K562 (cell line): ENCODE results near the gene NELL1. TPM values are rescaled to one million over a fixed set of nuclear protein-coding genes. Genes with fewer than 3 reads are reported as not detected.

ENCODE experiments used
- ATAC-seq: fragments of 200-7000 bp; cut with Tn5 transposase; 3 replicates; pipeline ENCODE4 v1.9.1; 2020; ENCODE audit warnings: moderate library complexity
- BruUV-seq: library from RNA; stranded (reverse); fragments of 400-500 nt; replicated peaks from 2 replicates; lab custom pipeline; 2021; lab: Mats Ljungman, UMichigan
- CTCF ChIA-PET: fragments of 300-600 bp; formaldehyde crosslinking; extraction: SDS; loops from one replicate; lab custom pipeline; 2021; ENCODE audit warnings: low intra/inter-chr PET ratio; lab: Yijun Ruan, JAX
- POLR2A ChIA-PET: fragments of 300-600, 350-650 bp; sonication (Branson Sonifier 250); formaldehyde crosslinking; extraction: SDS; loops from one replicate; lab custom pipeline; 2021; ENCODE audit warnings: antibody characterized with exemption, inconsistent platforms; lab: Yijun Ruan, JAX
- DNase-seq, 4 experiments: peaks; one replicate each; pipeline versions ENCODE4 v3.0.0 to v3.0.0-alpha.2; 2011 to 2018; ENCODE audit warnings: low spot score in 3 of 4, mixed read lengths in 3 of 4; ENCODE audit errors: extremely low read depth in 1 of 4
- FAIRE-seq: peaks from 2 replicates; lab custom pipeline; 2011; peaks lifted over from hg19 to GRCh38; lab: Jason Lieb, UNC
- H2AFZ ChIP-seq: 2 replicates; pipeline ENCODE4 v1.6.0; 2011; ENCODE audit warnings: low read depth, low read length, control low read depth, inconsistent platforms
- H3K27ac ChIP-seq: fragments of 200-600 bp; 3 replicates; pipeline ENCODE4 v1.8.0; 2011; ENCODE audit warnings: low read depth, mild to moderate bottlenecking, control low read depth, inconsistent platforms, low read length, moderate library complexity, mixed read lengths; ENCODE audit errors: extremely low read depth
- H3K27me3 ChIP-seq, 2 experiments: fragments of 300-600 bp in 1 of 2; 2 replicates in 1 of 2; 3 replicates in 1 of 2; pipeline versions ENCODE4 v1.6.0 to v1.8.0; 2011; ENCODE audit warnings: inconsistent platforms in 2 of 2, low read length in 2 of 2, mild to moderate bottlenecking in 1 of 2, mixed read lengths in 1 of 2, moderate library complexity in 1 of 2; ENCODE audit not compliant: control insufficient read depth in 2 of 2, insufficient read depth in 2 of 2
- H3K36me3 ChIP-seq: fragments of 300-600 bp; 3 replicates; pipeline ENCODE4 v1.8.0; 2011; ENCODE audit warnings: mild to moderate bottlenecking, low read length, inconsistent platforms; ENCODE audit not compliant: control insufficient read depth, insufficient read depth
- H3K4me1 ChIP-seq, 2 experiments: fragments of 200-600 bp in 1 of 2; replicated peaks in 1 of 2; 2 replicates in 1 of 2; 3 replicates in 1 of 2; pipeline versions ENCODE4 v1.5.1 to v1.8.0; 2011; ENCODE audit warnings: inconsistent platforms in 2 of 2, low read length in 2 of 2, mild to moderate bottlenecking in 1 of 2, mixed read lengths in 1 of 2, moderate library complexity in 1 of 2; ENCODE audit not compliant: control insufficient read depth in 2 of 2, insufficient read depth in 2 of 2
- H3K4me2 ChIP-seq: 2 replicates; pipeline ENCODE4 v1.6.1; 2011; ENCODE audit warnings: low read length, control low read depth, inconsistent platforms, mixed read lengths; ENCODE audit not compliant: insufficient read depth
- H3K4me3 ChIP-seq: fragments of 200-600 bp; sonication (generic), shearing (Covaris generic); 2 replicates; pipeline ENCODE4 v1.5.1; 2016; ENCODE audit warnings: control low read depth, inconsistent platforms
- H3K79me2 ChIP-seq: fragments of 200-600 bp; 3 replicates; pipeline ENCODE4 v1.8.0; 2011; ENCODE audit warnings: low read length, inconsistent platforms; ENCODE audit not compliant: control insufficient read depth, insufficient read depth
- H3K9ac ChIP-seq, 2 experiments: 2 replicates each; pipeline versions ENCODE4 v1.6.0 to v1.6.1; 2011; ENCODE audit warnings: low read depth in 2 of 2, low read length in 2 of 2, control low read depth in 1 of 2, inconsistent platforms in 1 of 2, mild to moderate bottlenecking in 1 of 2, mixed read lengths in 1 of 2; ENCODE audit not compliant: insufficient read depth in 1 of 2
- H3K9me1 ChIP-seq: one replicate; pipeline ENCODE4 v1.6.0; 2011; ENCODE audit warnings: inconsistent platforms, mild to moderate bottlenecking, low read length, moderate library complexity; ENCODE audit not compliant: control insufficient read depth, insufficient read depth
- H3K9me3 ChIP-seq: replicated peaks from 2 replicates; pipeline ENCODE4 v1.5.1; 2011; ENCODE audit warnings: low read depth, low read length, inconsistent platforms; ENCODE audit not compliant: control insufficient read depth, insufficient read depth
- H4K20me1 ChIP-seq: replicated peaks from 2 replicates; pipeline ENCODE4 v1.6.1; 2011; ENCODE audit warnings: low read length, inconsistent platforms, mixed read lengths; ENCODE audit not compliant: control insufficient read depth, insufficient read depth
- C11orf30 ChIP-seq: fragments of 450-650 bp; IDR thresholded peaks from 2 replicates; pipeline ENCODE4 v1.6.1; 2016; ENCODE audit warnings: low read depth, mild to moderate bottlenecking
- CREB5 ChIP-seq: fragments of 250-450 bp; sonication (Bioruptor Pico); IDR thresholded peaks from 2 replicates; pipeline ENCODE4 v1.5.0; 2020; ENCODE audit warnings: mild to moderate bottlenecking
- GABPB1 ChIP-seq: sonication (generic); formaldehyde crosslinking; IDR thresholded peaks from 2 replicates; pipeline ENCODE4 v1.8.0; 2022; ENCODE audit warnings: mild to moderate bottlenecking, missing genetic modification reagents
- MAFF ChIP-seq: IDR thresholded peaks from 2 replicates; pipeline ENCODE4 v1.6.1; 2012; ENCODE audit warnings: low read length, improper control_type of control experiment
- MAFG ChIP-seq: fragments of 450-650 bp; conservative IDR thresholded peaks from 2 replicates; pipeline ENCODE4 v1.6.1; 2016; ENCODE audit warnings: missing genetic modification characterization, missing compliant biosample characterization
- MAFK ChIP-seq: IDR thresholded peaks from 2 replicates; pipeline ENCODE4 v1.6.1; 2011; ENCODE audit warnings: low read length, improper control_type of control experiment
- NCOA1 ChIP-seq: fragments of 450-650 bp; IDR thresholded peaks from 2 replicates; pipeline ENCODE4 v1.6.1; 2016; ENCODE audit warnings: low read depth
- NR4A1 ChIP-seq, 2 experiments: fragments of 250-450 bp in 1 of 2; fragments of 450-650 bp in 1 of 2; sonication (Bioruptor Pico) in 1 of 2; IDR thresholded peaks; 2 replicates each; pipeline versions ENCODE4 v1.4.0 to v1.6.1; 2016 to 2020; ENCODE audit warnings: mild to moderate bottlenecking in 2 of 2, missing compliant biosample characterization in 1 of 2, missing genetic modification characterization in 1 of 2, moderate library complexity in 1 of 2
- REST ChIP-seq, 2 experiments: fragments of 450-650 bp; formaldehyde crosslinking in 1 of 2; IDR thresholded peaks; 2 replicates each; pipeline versions ENCODE4 v1.4.0 to v1.6.1; 2014 to 2020; ENCODE audit warnings: mild to moderate bottlenecking in 2 of 2, borderline replicate concordance in 1 of 2, low read depth in 1 of 2
- SP1 ChIP-seq: sonication (generic); formaldehyde crosslinking; IDR thresholded peaks from 2 replicates; pipeline ENCODE4 v1.8.1; 2022; ENCODE audit warnings: mild to moderate bottlenecking, missing genetic modification reagents
- SUPT5H ChIP-seq: fragments of 450-650 bp; IDR thresholded peaks from 2 replicates; pipeline ENCODE4 v1.6.1; 2016
- TARDBP ChIP-seq: fragments of 450-650 bp; IDR thresholded peaks from 2 replicates; pipeline ENCODE4 v1.6.1; 2016
- ZNF280A ChIP-seq: fragments of 450-650 bp; IDR thresholded peaks from 2 replicates; pipeline ENCODE4 v1.6.1; 2018; ENCODE audit warnings: mild to moderate bottlenecking, low read depth; ENCODE audit not compliant: partially characterized antibody
- ZNF316 ChIP-seq: fragments of 450-650 bp; IDR thresholded peaks from 2 replicates; pipeline ENCODE4 v1.6.1; 2016
- WGBS: fragments of 100-300 bp; shearing (Covaris generic); methylation state at CpG from one replicate; pipeline ENCODE4 v1.1.6; 2016; ENCODE audit warnings: low coverage, mixed read lengths; ENCODE audit not compliant: insufficient coverage; ENCODE audit errors: missing lambda C conversion rate; 5-methylcytosine and 5-hydroxymethylcytosine counted together
- in situ Hi-C: fragments of 300-500 bp; cut with MboI; formaldehyde crosslinking; loops from 4 replicates; pipeline ENCODE4 v1.15.0; 2018; ENCODE audit warnings: inconsistent platforms, mixed read lengths
- intact Hi-C: fragments of 100-400 bp; cut with micrococcal nuclease; formaldehyde crosslinking; loops from 2 replicates; pipeline ENCODE4 v1.14.2; 2022
- polyA plus RNA-seq, 8 experiments: library from polyadenylated mRNA; depleted of rRNA in 4 of 8; stranded (reverse) in 5 of 8; unstranded in 3 of 8; fragments of >200 nt; fragmentation: Nextera tagmentation in 2 of 8; fragmentation: Illumina TruSeq in 1 of 8; extraction: Ambion mirVana in 2 of 8; extraction: Trizol in 1 of 8; gene quantifications; 2 replicates each; pipeline versions ENCODE4 v1.2.1 to v1.2.3, GENCODE V29; 2011 to 2014; ENCODE audit warnings: inconsistent platforms in 1 of 8, missing spikeins in 1 of 8
- total RNA-seq, 7 experiments: library from RNA; depleted of rRNA in 6 of 7; stranded (reverse); fragments of >200 nt in 6 of 7; fragmentation: Illumina TruSeq in 2 of 7; extraction: Trizol in 2 of 7; gene quantifications; 2 replicates each; pipeline versions ENCODE4 v1.2.1 to v1.2.3, GENCODE V29; 2011 to 2021; ENCODE audit warnings: low replicate concordance in 1 of 7

The NELL1 gene
- total and polyA plus RNA-seq, 9 of the 15 experiments (the other 6 are each of a cell fraction or from before 2014, with no cell fraction given): not detected

- Histone ChIP-seq H2AFZ (no peak overlapping the region), H4K20me1 (no peaks in the 10 kb centered on the region), H3K4me2 (no peak overlapping the region), H3K9me1 (no peaks in the 10 kb centered on the region), H3K36me3 (no peaks in the 10 kb centered on the region), H3K9me3 (no peaks in the 10 kb centered on the region), H3K4me1 (no peaks in the 10 kb centered on the region), H3K27me3 (no peaks in the 10 kb centered on the region), H3K27ac (no peak overlapping the region), H3K4me3 (no peak overlapping the region), H3K79me2 (no peaks in the 10 kb centered on the region), H3K9ac (no peak overlapping the region)
- intact Hi-C loops (no loop called here), in situ Hi-C loops (loop anchor here (25.0 kb wide), 1 partner anchor 1674 kb away; no protein-coding TSS in a partner anchor)
- ChIA-PET CTCF (no interaction called here), POLR2A (no interaction called here)
- BruUV-seq: no TSS peak
- no peak for ATAC-seq
- no peak for FAIRE-seq
- WGBS: 0% methylated on average over 7 of the region's 7 CpGs
- no peak for DNase-seq
- TF ChIP-seq ZNF280A (no peak), MAFK (peak; percentile 74), MAFF (peak; percentile 56), NR4A1 (CRISPR knock-in tag; IDR thresholded peaks at IDR 0.05) (no peak), NR4A1 (tag; IDR thresholded peaks at IDR 0.05) (no peak), TARDBP (no peak), CREB5 (CRISPR knock-in tag) (no peak), SP1 (CRISPR knock-in tag) (no peak), ZNF316 (peak; percentile 67), REST (IDR thresholded peaks at IDR 0.05; ENCODE audit: borderline replicate concordance) (no peak), REST (CRISPR knock-in tag; IDR thresholded peaks at IDR 0.05; ENCODE audit: low read depth) (no peak), MAFG (peak; percentile 38; the same call in 1 of the 2 replicates), SUPT5H (no peak), GABPB1 (no peak), NCOA1 (no peak), C11orf30 (peak; percentile 69)
Observed at GRCh38 chr11:20638074-20638473, 31.3 kb upstream of the NELL1 start.
